SJSA1 (cell line): ENCODE results near the gene RNF126. TPM values are rescaled to one million over a fixed set of nuclear protein-coding genes. Genes with fewer than 3 reads are reported as not detected.

Experiments used
- DNase-seq, 2 experiments: peaks; one replicate each; pipeline ENCODE4 v3.0.0-alpha.2; 2015 to 2020; ENCODE audit warnings: low spot score in 2 of 2, low read depth in 1 of 2
- H3K27ac ChIP-seq: fragments of 250-450 bp; sonication (Bioruptor Pico); 2 replicates; pipeline ENCODE4 v1.5.1; 2020; ENCODE audit warnings: mild to moderate bottlenecking, moderate library complexity
- H3K27me3 ChIP-seq: fragments of 250-450 bp; sonication (Bioruptor Pico); replicated peaks from 2 replicates; pipeline ENCODE4 v1.5.1; 2020; ENCODE audit warnings: mild to moderate bottlenecking, moderate library complexity
- H3K36me3 ChIP-seq: fragments of 250-450 bp; sonication (Bioruptor Pico); 2 replicates; pipeline ENCODE4 v1.5.1; 2020; ENCODE audit warnings: mild to moderate bottlenecking
- H3K4me1 ChIP-seq: fragments of 250-450 bp; sonication (Bioruptor Pico); replicated peaks from 2 replicates; pipeline ENCODE4 v1.6.1; 2021; ENCODE audit warnings: mild to moderate bottlenecking
- H3K4me3 ChIP-seq: fragments of 250-450 bp; sonication (Bioruptor Pico); 2 replicates; pipeline ENCODE4 v1.5.1; 2020; ENCODE audit warnings: mild to moderate bottlenecking
- H3K9me3 ChIP-seq: fragments of 250-450 bp; sonication (Bioruptor Pico); replicated peaks from 2 replicates; pipeline ENCODE4 v1.5.1; 2020; ENCODE audit warnings: mild to moderate bottlenecking
- total RNA-seq: library from RNA; depleted of rRNA; stranded (reverse); fragments of >200 nt; shearing (Covaris generic); gene quantifications from 2 replicates; pipeline ENCODE4 v1.2.3, GENCODE V29; 2014

The RNF126 gene
- total RNA-seq, 1 experiment from 2014 or later: 55.9 TPM

DNA sequence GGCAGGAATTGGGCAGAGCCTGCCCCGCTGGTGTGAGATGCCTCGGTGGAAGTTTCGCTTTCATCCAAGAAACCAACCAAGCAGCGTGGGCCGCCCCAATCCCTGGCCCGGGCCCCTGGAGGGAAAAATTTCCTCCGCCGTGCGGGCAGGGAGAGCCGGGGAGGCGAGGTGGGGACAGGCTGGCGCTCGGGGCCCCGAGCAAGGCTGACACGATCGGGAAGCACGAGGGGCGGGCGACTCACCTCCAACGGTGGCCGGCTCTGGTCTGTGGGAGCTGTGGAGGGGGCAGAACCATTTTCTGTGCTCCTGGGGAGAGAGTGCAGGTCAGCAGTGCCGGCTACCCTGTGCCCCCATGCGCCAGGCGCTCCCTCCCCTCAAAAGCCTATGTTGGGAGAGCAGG lies 11.0 kb downstream of the RNF126 start:
- no peaks in the 10 kb centered on the region for H3K4me1 ChIP-seq
- DNase-seq: peak in 1 of 2 experiments; percentile 47
- no peaks in the 10 kb centered on the region for H3K27me3 ChIP-seq
- H3K36me3 ChIP-seq: peaks cover 80% of the 10 kb centered on the region
- no peak overlapping the region for H3K4me3 ChIP-seq
- H3K27ac ChIP-seq: no peak overlapping the region
- no peaks in the 10 kb centered on the region for H3K9me3 ChIP-seq

- Histone ChIP-seq H3K36me3 (peaks cover 82% of the 10 kb centered on the region), H3K4me3 (no peak overlapping the region), H3K27me3 (no peaks in the 10 kb centered on the region), H3K4me1 (no peaks in the 10 kb centered on the region), H3K9me3 (no peaks in the 10 kb centered on the region), H3K27ac (no peak overlapping the region)
- no peak for DNase-seq
These were observed 11.7 kb downstream of the RNF126 start for GRCh38 chr19:651114-651818.

GRCh38 chr19:650121-650520 lies 12.9 kb downstream of the RNF126 start:
- DNase-seq: no peak
- Histone ChIP-seq H3K4me1 (no peaks in the 10 kb centered on the region), H3K27me3 (no peaks in the 10 kb centered on the region), H3K27ac (no peak overlapping the region), H3K36me3 (peaks cover 86% of the 10 kb centered on the region), H3K9me3 (no peaks in the 10 kb centered on the region), H3K4me3 (no peak overlapping the region)

DNA sequence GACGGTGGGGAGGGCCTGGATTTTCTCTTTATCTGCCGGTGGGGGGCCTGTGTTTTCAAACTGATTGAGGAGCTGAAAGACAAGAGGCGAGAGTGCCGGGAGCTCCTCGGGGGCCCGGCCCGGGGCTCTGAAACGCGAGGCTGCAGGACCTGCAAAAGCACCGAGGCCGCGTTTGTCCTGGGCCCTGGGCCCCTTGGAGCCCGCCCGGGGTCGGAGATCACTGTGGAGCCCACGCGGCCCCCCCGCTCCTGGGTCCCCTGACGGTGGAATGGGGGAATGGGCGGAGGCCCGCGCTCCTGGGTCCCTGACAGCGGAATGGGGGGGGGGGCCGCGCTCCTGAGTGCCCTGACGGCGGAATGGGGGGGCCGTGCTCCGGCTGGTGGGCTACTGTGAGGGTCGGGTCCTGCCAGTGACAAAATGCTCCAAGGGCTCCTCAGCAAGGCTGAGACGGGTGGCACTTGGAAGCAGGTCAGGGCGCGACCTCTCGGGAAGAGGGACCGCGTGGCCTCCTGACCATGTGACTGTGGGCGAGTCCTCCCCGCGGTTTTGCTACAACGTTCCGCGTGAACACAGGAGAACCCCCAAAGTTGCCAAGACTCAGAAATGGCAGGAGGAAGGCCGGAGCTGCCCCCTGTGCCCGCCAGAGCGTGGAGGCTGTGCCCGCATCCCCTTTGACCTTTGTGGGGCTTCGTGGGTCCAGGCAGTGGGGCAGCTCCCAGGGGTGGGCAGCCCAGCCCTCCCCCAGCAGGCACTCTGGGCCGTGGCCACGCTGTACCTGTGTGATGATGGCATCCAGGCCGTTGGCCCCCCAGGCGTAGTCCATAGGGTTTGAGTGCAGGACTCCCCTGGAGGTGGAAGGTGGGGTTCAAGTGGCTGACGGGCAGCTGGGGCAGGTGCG lies 13.9 kb downstream of the RNF126 start:
- H3K4me1 ChIP-seq: no peaks in the 10 kb centered on the region
- peaks cover 85% of the 10 kb centered on the region for H3K36me3 ChIP-seq
- no peaks in the 10 kb centered on the region for H3K27me3 ChIP-seq
- peak in 1 of 2 experiments; percentile 42 for DNase-seq
- H3K4me3 ChIP-seq: no peak overlapping the region
- H3K9me3 ChIP-seq: no peaks in the 10 kb centered on the region
- H3K27ac ChIP-seq: no peak overlapping the region

DNA sequence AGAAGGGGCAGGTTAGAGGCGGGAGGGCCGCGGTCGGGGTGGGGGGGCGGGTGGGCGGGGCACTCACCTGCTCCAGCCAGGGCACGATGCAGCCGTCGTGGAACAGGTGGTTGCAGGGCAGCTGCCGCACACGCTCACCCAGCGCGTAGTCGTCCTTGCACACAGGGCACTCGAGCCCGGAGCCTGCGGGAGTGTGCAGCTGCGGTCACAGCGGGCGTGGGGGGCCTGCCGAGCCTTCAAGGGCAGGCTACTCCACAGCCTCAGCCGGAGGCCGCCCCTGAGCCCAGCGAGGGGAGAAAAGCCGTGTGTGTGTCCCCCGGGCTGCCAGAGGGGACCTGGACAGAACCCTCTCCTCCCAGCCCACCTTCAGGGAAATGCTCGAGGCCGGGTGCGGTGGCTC lies 14.7 kb downstream of the RNF126 start:
- DNase-seq: no peak
- H3K36me3 ChIP-seq: peaks cover 79% of the 10 kb centered on the region
- H3K4me1 ChIP-seq: no peaks in the 10 kb centered on the region
- no peak overlapping the region for H3K27ac ChIP-seq
- H3K27me3 ChIP-seq: no peaks in the 10 kb centered on the region
- H3K9me3 ChIP-seq: no peaks in the 10 kb centered on the region
- H3K4me3 ChIP-seq: no peak overlapping the region

DNA sequence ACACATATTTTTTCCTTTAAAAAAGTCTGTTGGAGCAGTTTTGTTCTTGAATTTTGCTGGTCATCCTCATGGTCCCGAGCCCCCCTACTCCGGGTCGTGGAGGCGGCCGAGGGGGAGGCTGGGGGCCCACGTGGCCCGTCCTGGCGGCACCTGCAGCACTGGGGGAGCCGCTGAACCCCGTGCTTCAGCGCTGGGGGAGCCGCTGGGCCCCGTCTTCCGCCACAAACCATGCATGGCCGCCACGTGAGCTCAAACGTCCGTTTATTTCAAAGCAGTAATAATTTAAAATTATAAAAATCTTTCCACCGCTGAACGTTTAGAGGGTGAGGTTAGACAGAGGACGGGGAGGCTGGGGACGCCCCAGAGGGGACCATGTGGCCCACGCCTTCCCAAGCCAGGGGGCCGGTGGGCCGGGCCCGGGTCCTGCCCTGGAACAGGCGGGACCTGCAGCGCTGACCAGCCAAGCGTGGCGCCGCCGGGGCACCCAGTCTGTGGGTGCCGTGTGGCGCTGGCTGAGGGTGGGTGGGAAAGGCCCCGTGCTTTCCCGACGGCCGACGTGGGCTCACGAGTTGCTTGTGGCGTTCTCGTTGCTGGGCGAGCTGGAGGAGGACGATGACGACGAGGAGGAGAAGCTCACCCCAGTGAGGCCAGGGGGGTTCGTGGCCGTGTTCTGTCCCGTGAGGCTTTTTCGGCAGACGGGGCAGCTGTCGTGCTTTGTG lies 15.3 kb downstream of the RNF126 start:
- Histone ChIP-seq H3K9me3 (no peaks in the 10 kb centered on the region), H3K4me1 (no peaks in the 10 kb centered on the region), H3K36me3 (peaks cover 73% of the 10 kb centered on the region), H3K27ac (no peak overlapping the region), H3K27me3 (no peaks in the 10 kb centered on the region), H3K4me3 (no peak overlapping the region)
- DNase-seq: no peak

DNA sequence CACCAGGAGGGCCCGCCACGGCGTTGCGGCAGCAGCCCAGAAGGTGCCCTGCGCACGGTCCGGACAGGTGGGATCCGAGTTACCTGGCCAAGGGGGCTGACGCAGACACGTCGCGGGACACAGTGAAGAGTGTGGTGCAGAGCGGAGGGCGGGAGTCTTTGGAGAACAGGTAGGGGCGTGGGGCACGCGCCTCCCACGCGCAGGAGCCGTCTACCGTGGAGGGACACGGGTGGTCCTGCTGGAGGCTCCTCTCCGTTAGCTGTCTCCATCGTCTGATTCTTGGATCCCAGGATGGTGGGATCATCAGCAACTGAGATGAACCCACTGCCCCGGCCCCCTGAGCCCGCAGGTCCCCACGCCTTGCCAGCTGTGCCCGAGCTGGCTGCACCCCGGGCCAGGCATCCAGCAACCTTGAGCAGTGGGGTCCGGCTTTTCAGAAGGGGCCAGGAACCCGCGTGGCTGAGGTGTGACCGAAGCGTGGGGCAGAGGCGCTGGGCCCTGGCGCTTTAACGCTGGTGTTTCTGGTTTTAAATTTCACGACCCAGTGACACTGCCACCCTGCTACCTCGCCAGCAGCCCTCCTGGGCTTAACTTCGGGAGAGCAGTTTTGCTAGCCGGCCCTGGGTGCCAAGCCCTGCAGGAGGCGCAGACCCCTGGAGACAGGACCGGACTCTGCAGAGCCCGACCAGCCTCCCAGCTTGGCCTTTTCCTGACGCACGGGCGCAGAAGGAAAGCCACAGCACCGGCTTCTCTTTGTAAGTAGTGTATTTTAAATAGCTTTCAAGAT lies 16.0 kb downstream of the RNF126 start:
- no peaks in the 10 kb centered on the region for H3K4me1 ChIP-seq
- no peak overlapping the region for H3K4me3 ChIP-seq
- no peaks in the 10 kb centered on the region for H3K9me3 ChIP-seq
- DNase-seq: no peak
- H3K27me3 ChIP-seq: no peaks in the 10 kb centered on the region
- H3K36me3 ChIP-seq: peaks cover 66% of the 10 kb centered on the region
- no peak overlapping the region for H3K27ac ChIP-seq

DNA sequence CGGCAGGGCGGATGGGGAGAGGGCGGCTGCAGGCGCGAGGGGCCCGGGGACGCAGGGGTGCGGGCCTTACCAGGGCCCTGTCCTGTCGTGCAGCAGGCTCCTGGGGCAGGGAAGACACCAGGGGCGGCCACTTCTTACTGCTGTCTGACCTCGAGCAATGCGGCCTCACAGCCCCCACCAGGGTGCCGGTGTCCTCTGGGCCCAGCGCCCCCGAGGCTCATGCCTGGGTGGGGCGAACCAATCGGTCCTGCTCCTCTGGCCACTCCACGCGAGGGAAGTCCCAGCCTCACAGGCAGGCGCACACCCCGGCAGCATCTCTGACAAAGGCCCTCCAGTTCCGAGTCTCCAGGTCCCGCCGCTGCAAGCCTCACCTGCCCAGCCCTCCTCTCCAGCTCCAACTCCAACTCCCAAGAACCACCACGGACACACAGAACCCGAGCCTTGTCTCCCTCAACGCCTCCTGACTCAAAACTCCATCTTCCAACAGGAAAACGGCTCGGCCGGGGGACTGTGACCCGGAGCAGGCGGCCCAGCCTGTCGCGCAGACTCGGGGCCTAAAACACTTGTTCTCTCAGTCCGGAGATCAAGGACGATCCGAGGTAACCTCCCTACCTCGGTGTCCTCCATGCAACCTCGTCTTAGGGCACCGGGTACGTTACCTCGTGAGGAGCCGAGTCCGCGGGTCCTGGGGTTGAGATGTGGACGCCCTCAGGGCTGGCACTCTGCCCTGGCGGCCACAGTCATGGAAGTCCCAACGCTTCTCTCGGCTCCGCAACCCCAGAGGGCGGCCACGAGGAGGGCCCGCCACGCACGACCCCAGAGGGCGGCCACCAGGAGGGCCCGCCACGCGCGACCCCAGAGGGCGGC lies 16.9 kb downstream of the RNF126 start:
- no peaks in the 10 kb centered on the region for H3K27me3 ChIP-seq

GRCh38 chr19:644789-645188 lies 18.2 kb downstream of the RNF126 start:
- Histone ChIP-seq H3K27me3 (no peaks in the 10 kb centered on the region), H3K4me1 (peaks cover 5% of the 10 kb centered on the region), H3K36me3 (peaks cover 50% of the 10 kb centered on the region), H3K27ac (no peak overlapping the region), H3K9me3 (no peaks in the 10 kb centered on the region), H3K4me3 (no peak overlapping the region)
- DNase-seq: no peak

More for the DNA sequence above, 16.9 kb downstream of the RNF126 start:
- no peak for DNase-seq
- no peaks in the 10 kb centered on the region for H3K4me1 ChIP-seq
- no peak overlapping the region for H3K4me3 ChIP-seq
- H3K27ac ChIP-seq: no peak overlapping the region
- H3K9me3 ChIP-seq: no peaks in the 10 kb centered on the region
- peaks cover 57% of the 10 kb centered on the region for H3K36me3 ChIP-seq

DNA sequence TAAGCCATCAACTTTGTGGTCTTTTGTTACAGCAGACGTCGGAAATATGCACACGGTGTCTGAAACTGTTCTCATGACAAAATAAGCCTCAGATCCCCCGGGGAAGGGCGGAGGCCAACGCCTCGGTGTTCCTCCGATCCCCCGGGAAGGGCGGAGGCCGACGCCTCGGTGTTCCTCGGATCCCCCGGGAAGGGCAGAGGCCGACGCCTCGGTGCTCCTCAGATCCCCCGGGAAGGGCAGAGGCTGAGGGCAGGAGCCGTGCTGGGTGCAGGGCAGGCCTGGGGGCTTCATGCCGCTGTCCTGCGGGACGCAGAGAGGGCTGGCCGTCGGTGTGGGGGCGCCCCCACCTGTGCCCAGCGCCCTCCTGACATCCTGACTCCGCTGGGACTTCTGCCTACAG lies 18.7 kb downstream of the RNF126 start:
- H3K9me3 ChIP-seq: no peaks in the 10 kb centered on the region
- no peak overlapping the region for H3K27ac ChIP-seq
- H3K27me3 ChIP-seq: no peaks in the 10 kb centered on the region; the same call in 1 of the 2 replicates
- H3K4me1 ChIP-seq: peaks cover 7% of the 10 kb centered on the region
- peaks cover 48% of the 10 kb centered on the region for H3K36me3 ChIP-seq
- no peak for DNase-seq
- H3K4me3 ChIP-seq: no peak overlapping the region

GRCh38 chr19:643736-644135 lies 19.3 kb downstream of the RNF126 start:
- Histone ChIP-seq H3K9me3 (no peaks in the 10 kb centered on the region), H3K27ac (no peak overlapping the region), H3K36me3 (peaks cover 41% of the 10 kb centered on the region), H3K4me1 (peaks cover 14% of the 10 kb centered on the region), H3K4me3 (no peak overlapping the region), H3K27me3 (no peaks in the 10 kb centered on the region; the same call in 1 of the 2 replicates)
- no peak for DNase-seq
